NCI-H2107 treated with DMSO at 0.1 percent for 48 hours (cell line): ENCODE results near the gene HERC4.
"Not testable (repeated sequence)": the region's sequence is repeated elsewhere in the genome, so short reads cannot be mapped to it uniquely, and the experiment has no call there.

Experiments
- DNase-seq: peaks from one replicate; lab custom pipeline; 2025; ENCODE audit not compliant: unreplicated experiment; lab: John Stamatoyannopoulos, UW

The HERC4 gene

DNA sequence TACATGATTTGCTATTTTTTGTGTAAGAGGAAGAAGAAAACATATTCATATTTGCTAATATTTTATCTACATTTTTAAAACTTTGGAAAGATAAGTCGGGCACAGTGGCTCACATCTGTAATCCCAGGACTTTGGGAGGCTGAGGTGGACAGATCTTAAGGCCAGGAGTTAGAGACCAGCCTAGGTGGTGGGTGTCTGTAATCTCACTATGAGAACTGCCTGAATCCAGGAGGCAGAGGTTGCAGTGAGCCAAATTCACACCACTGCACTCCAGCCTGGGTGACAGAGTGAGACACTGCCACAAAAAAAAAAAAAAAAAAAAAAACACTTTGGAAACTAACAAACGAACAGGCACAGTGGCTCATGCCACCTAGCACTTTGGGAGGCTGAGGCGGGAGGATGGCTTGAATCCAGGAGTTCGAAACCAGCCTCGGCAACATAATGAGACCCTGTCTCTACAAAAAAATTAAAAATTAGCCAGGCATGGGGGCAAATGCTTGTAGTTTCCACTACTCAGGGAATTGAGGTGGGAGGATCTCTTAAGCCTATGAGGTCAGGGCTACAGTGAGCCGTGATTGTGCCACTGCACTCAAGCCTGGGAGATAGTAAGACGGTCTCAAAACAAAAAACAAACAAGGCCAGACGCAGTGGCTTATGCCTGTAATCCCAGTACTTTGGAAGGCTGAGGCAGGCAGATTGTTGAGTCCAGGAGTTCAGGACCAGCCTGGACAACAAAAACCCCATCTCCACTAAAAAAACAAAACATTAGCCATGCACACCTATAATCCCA is 25.6 kb downstream of the HERC4 start:
- no peak for DNase-seq

- no peak for DNase-seq
Measured at GRCh38 chr10:68047554-68048327, 27.3 kb downstream of the HERC4 start.

GRCh38 chr10:68047122-68047521 is 28.0 kb downstream of the HERC4 start:
- no peak for DNase-seq

DNA sequence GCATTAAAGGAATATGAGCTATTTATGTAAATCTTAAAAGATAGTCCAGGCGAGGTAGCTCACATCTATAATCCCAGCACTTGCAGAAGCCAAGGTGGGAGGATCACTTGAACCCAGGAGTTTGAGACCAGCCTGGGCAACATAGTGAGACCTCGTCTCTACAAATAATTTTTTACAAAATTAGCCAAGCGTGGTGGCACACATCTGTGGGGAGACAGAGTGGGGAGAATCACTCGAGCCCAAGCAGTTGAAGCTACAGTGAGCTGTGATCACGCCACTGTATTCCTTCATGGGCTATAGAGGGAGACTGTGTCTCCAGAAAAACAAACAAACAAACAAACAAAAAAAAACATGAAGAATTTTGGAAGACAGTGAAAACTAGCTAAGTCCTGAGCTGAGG is 28.4 kb downstream of the HERC4 start:
- no peak for DNase-seq

- no peak for DNase-seq
Measured at GRCh38 chr10:68043030-68043429, 32.1 kb downstream of the HERC4 start.

DNA sequence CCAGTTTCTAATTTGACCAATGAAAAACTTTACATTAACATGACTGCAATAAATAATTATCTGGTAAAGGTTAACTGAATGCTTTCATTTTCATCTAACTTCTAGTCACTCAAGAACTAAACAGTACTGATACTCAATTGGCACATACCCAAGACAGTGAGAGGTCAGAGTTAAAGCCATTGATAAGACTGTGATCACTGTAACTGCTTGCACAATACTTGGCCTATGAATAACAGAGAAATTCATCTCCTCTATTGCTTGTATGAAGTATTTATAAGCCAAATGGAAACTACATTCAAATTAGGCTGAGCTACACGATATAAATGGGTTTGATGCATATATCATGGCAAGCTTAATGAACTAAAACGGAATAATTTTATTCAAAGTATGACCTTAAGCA is 43.0 kb downstream of the HERC4 start:
- DNase-seq, result no peak

- DNase-seq, result no peak
Measured at GRCh38 chr10:68027429-68027828, 47.7 kb downstream of the HERC4 start.

- DNase-seq, result no peak
Measured at GRCh38 chr10:68023292-68023691, 51.8 kb downstream of the HERC4 start.

DNA sequence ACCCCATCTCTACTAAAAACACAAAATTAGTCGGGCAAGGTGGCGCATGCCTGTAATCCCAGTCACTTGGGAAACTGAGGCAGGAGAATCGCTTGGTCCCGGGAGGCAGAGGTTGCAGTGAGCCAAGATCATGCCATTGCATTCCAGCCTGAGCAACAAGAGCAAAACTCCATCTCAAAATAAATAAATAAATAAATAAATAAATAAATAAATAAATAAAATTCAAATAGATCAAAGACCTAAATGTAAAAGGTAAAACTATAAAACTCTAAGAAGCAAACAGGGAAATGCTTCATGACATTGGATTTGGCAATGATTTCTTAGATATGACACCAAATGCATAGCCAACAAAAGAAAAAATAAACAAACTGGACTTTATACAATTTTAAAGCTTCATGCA is 52.8 kb downstream of the HERC4 start:
- DNase-seq, result not testable (repeated sequence)

DNA sequence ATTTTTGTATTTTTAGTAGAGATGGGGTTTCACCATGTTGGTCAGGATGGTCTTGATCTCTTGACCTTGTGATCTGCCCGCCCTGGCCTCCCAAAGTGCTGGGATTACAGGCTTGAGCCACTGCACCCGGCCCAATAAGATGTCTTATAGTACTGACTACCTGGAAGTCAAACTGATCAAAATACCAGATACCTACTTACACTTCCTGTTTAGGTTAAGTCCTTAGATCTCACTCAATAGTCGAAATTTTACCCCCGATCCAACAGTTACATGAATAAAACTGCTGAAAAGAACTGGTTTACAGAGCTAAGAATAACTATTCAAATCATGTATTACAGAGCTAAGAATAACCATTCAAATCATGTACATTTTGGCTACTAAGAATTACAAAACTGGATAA is 58.6 kb downstream of the HERC4 start:
- DNase-seq, result not testable (repeated sequence)

GRCh38 chr10:68010426-68010940 is 64.6 kb downstream of the HERC4 start:
- no peak for DNase-seq

DNA sequence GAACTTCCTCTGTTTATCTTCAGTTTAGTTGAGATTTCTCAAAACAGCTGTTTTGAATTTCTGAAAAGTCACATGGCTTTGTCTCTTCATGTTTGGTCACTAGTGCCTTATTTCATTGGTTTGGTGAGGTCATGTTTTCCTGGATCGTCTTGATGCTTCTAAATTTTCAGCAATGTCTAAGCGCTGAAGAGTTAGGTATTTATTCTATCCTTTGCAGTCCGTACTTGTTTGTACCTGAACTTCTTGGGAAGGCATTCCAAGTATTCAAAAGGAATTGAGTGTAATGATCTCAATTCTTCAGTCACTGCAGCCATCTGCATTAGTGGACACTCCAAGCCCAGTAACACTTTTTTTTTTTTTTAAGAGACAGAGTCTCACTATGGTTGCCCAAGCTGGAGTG is 67.7 kb downstream of the HERC4 start:
- DNase-seq, result no peak

DNA sequence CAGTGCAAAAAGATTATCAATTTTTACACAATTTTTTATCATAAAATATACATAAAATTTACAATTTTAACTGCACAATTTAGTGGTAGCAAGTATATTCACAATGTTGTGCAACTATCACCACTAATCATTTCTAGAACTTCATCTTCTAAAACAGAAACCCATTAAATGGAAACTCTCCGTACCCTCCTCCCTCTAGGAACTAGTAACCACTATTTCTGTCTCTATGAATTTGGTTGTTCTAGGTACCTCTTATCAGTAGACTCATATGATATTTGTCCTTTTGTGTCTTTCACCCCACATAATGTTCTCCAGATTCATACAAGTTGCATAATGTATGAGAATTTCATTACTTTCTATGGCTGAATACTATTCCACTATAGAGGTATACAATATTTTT is 73.5 kb downstream of the HERC4 start:
- no peak for DNase-seq

- no peak for DNase-seq
Measured at GRCh38 chr10:68001000-68001399, 74.1 kb downstream of the HERC4 start.

DNA sequence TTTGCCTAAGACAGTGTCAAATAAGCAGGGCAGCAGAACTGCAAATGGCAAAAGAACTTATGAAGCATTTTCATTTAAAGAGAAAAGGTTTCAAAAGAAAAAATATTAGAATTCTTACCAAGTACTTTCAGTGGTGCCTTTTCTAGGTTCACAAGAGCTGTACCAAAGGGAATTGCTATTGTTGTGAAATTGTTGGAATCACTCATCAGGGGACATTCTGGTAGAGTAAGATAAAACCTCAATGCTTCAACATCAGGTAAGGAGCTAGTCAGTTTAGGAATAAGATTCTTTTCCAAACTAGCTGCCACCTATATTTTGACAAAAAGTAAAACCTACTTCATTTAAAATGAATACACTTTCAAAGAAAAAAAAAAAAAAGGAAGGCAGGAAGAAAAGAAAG is 85.0 kb downstream of the HERC4 start:
- no peak for DNase-seq

- DNase-seq, result no peak
Measured at GRCh38 chr10:67988606-67989005, 86.5 kb downstream of the HERC4 start.

DNA sequence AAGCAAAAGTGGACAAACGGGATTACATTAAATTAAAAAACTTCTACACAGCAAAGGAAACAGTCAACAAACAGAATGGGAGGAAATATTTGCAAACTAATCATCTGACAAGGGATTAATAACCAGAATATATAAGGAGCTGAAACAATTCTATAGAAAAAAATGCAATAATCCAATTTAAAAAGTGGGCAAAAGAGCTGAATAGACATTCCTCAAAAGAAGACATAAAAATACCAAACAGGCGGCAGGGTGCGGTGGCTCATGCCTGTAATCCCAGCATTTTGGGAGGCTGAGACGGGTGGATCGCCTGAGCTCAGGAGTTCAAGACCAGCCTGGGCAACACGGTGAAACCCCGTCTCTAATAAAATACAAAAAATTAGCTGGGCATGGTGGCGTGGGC is 92.5 kb downstream of the HERC4 start:
- DNase-seq, result not testable (repeated sequence)

DNA sequence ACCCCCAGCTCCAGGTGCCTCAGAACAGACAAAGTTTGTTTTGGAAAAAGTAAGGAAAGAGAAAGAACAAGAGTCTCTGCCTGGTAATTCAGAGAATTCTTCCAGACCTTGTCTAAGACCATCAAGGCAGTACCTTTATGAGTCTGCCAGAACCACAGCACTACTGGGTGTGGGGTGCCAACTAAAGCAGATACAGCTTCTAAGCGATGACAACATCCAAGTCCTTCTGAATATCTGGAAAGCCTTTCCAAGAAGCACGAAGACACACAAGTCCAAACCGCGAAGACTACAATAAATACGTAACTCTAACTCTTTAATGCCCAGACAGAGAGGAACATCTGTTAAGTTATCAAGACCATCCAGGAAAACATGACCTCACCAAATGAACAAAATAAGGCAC is 96.3 kb downstream of the HERC4 start:
- no peak for DNase-seq

DNA sequence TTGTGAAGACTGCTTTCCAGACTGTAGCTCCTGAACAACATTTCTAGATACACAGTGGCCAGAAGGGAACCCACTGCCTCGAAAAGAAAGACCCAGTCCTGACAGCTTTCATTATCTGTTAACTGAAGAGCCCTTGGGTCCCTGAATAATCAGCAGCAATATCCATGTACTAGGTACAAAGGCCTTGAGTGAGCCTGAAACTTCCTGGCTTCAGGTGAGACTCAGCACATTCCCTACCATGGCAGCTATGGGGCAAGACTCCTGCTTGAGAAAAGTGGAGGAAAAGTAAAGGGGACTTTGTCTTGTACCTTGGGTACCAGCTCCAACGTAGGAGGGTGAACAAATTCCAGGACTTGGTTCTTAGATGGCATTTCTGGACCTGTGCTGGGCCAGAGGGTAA is 97.8 kb downstream of the HERC4 start:
- no peak for DNase-seq

GRCh38 chr10:67976292-67977245 is 98.5 kb downstream of the HERC4 start:
- no peak for DNase-seq

- DNase-seq, result no peak
Measured at GRCh38 chr10:67975871-67976270, 99.2 kb downstream of the HERC4 start.
